ENCODE data around the gene FANCD2OS. TPM values are rescaled to one million over a fixed set of nuclear protein-coding genes. Genes with fewer than 3 reads are reported as not detected.
"Not testable (repeated sequence)": the region's sequence is repeated elsewhere in the genome, so short reads cannot be mapped to it uniquely, and the experiment has no call there.

The FANCD2OS gene
- polyA plus RNA-seq (ENCODE audit: insufficient read length): 0.30 TPM

GRCh38 chr3:10108091-10108490, at the start of gene FANCD2OS:
TSS of gene FANCD2OS (minus strand) at chr3:10108255. CDS start at chr3:10104774, 3,481 bp downstream.
- no peak for DNase-seq (ENCODE audit: low read depth)

GRCh38 chr3:10157031-10157430, 49.0 kb upstream of the FANCD2OS start:
- DNase-seq (ENCODE audit: low read depth): no peak

GRCh38 chr3:10155658-10156057, 47.6 kb upstream of the FANCD2OS start:
- no peak for DNase-seq (ENCODE audit: low read depth)

GRCh38 chr3:10155123-10155472, 47.0 kb upstream of the FANCD2OS start:
- DNase-seq (ENCODE audit: low read depth): no peak

GRCh38 chr3:10154335-10155122, 46.5 kb upstream of the FANCD2OS start:
- DNase-seq (ENCODE audit: low read depth): no peak

- DNase-seq (ENCODE audit: low read depth): no peak
Measured at GRCh38 chr3:10150987-10151386, 42.9 kb upstream of the FANCD2OS start.

- DNase-seq (ENCODE audit: low read depth): no peak
Measured at GRCh38 chr3:10149226-10149625, 41.2 kb upstream of the FANCD2OS start.

GRCh38 chr3:10145685-10146084, 37.6 kb upstream of the FANCD2OS start:
- no peak for DNase-seq (ENCODE audit: low read depth)

GRCh38 chr3:10142707-10143560, 34.9 kb upstream of the FANCD2OS start:
- no peak for DNase-seq (ENCODE audit: low read depth)

GRCh38 chr3:10140996-10141546, 33.0 kb upstream of the FANCD2OS start:
- DNase-seq (ENCODE audit: low read depth): no peak

GRCh38 chr3:10137178-10137577, 29.1 kb upstream of the FANCD2OS start:
- DNase-seq (ENCODE audit: low read depth): no peak

- no peak for DNase-seq (ENCODE audit: low read depth)
Measured at GRCh38 chr3:10136426-10137005, 28.5 kb upstream of the FANCD2OS start.

- not testable (repeated sequence) for DNase-seq (ENCODE audit: low read depth)
Measured at GRCh38 chr3:10135872-10136271, 27.8 kb upstream of the FANCD2OS start.

GRCh38 chr3:10122724-10123123, 14.7 kb upstream of the FANCD2OS start:
- DNase-seq (ENCODE audit: low read depth): no peak

GRCh38 chr3:10121064-10121463, 13.0 kb upstream of the FANCD2OS start:
- DNase-seq (ENCODE audit: low read depth): no peak

- no peak for DNase-seq (ENCODE audit: low read depth)
Measured at GRCh38 chr3:10119376-10119775, 11.3 kb upstream of the FANCD2OS start.

- no peak for DNase-seq (ENCODE audit: low read depth)
Measured at GRCh38 chr3:10116928-10117327, 8.9 kb upstream of the FANCD2OS start.

GRCh38 chr3:10116138-10116460, 8.0 kb upstream of the FANCD2OS start:
- no peak for DNase-seq (ENCODE audit: low read depth)

- peak; percentile 91 for DNase-seq (ENCODE audit: low read depth)
Measured at GRCh38 chr3:10115326-10116137, 7.5 kb upstream of the FANCD2OS start, which contains the start of gene BRK1. TSS of gene BRK1 (plus strand) at chr3:10115675. CDS start at chr3:10115702, 27 bp downstream.

- no peak for DNase-seq (ENCODE audit: low read depth)
Measured at GRCh38 chr3:10106919-10107318, 1.1 kb downstream of the FANCD2OS start.

GRCh38 chr3:10099041-10099440, 9.0 kb downstream of the FANCD2OS start:
- no peak for DNase-seq (ENCODE audit: low read depth)
